H1 (cell line): ENCODE data around the gene FOXF1. TPM values are rescaled to one million over a fixed set of nuclear protein-coding genes. Genes with fewer than 3 reads are reported as not detected.

ENCODE experiments used
- CTCF ChIA-PET: fragments of 300-600 bp; sonication (Branson Sonifier 250); formaldehyde crosslinking; loops from one replicate; lab custom pipeline; 2021; ENCODE audit not compliant: partially characterized antibody; lab: Charles Lee
- POLR2A ChIA-PET: fragments of 300-600 bp; sonication (Branson Sonifier 250); formaldehyde crosslinking; loops from one replicate; lab custom pipeline; 2021; ENCODE audit warnings: inconsistent platforms; ENCODE audit not compliant: partially characterized antibody; lab: Charles Lee
- DNase-seq, 2 experiments: peaks; one replicate each; pipeline versions ENCODE4 v3.0.0 to v3.0.0-alpha.2; 2010 to 2022; ENCODE audit warnings: low spot score in 2 of 2, low read depth in 1 of 2, mixed read lengths in 1 of 2
- FAIRE-seq: peaks from 2 replicates; lab custom pipeline; 2011; peaks lifted over from hg19 to GRCh38; lab: Jason Lieb, UNC
- H2AFZ ChIP-seq: 2 replicates; pipeline ENCODE4 v1.8.1; 2012; ENCODE audit warnings: low read length, inconsistent platforms
- H2AK5ac ChIP-seq: 2 replicates; pipeline ENCODE4 v1.6.1; 2013; ENCODE audit warnings: low read depth, low read length
- H2BK120ac ChIP-seq: replicated peaks from 2 replicates; pipeline ENCODE3; 2013; ENCODE audit warnings: low read depth, low read length, inconsistent platforms
- H2BK12ac ChIP-seq: 2 replicates; pipeline ENCODE4 v1.6.1; 2013; ENCODE audit warnings: low read depth, low read length
- H2BK15ac ChIP-seq: 2 replicates; pipeline ENCODE4 v1.6.1; 2013; ENCODE audit warnings: low read length
- H2BK20ac ChIP-seq: 2 replicates; pipeline ENCODE4 v1.6.1; 2013; ENCODE audit warnings: low read length
- H2BK5ac ChIP-seq: 2 replicates; pipeline ENCODE4 v1.6.1; 2013; ENCODE audit warnings: low read depth, low read length
- H3K14ac ChIP-seq: 2 replicates; pipeline ENCODE4 v1.6.1; 2013; ENCODE audit warnings: inconsistent platforms; ENCODE audit not compliant: insufficient read length
- H3K18ac ChIP-seq: 2 replicates; pipeline ENCODE4 v1.6.1; 2013; ENCODE audit warnings: low read length; ENCODE audit errors: extremely low read depth
- H3K23ac ChIP-seq: 2 replicates; pipeline ENCODE4 v1.6.1; 2013; ENCODE audit warnings: inconsistent platforms; ENCODE audit not compliant: insufficient read length
- H3K23me2 ChIP-seq: 2 replicates; pipeline ENCODE4 v1.6.1; 2013; ENCODE audit warnings: low read depth, low read length
- H3K27ac ChIP-seq: 2 replicates; pipeline ENCODE4 v1.6.1; 2011; ENCODE audit warnings: low read depth, low read length, inconsistent platforms
- H3K27me3 ChIP-seq, 4 experiments: replicated peaks in 1 of 4; 1 replicate in 1 of 4; 2 replicates in 3 of 4; pipeline versions ENCODE4 v1.6.1 to v1.8.1; 2011 to 2013; ENCODE audit warnings: low read length in 3 of 4, mild to moderate bottlenecking in 3 of 4, inconsistent platforms in 2 of 4, mixed read lengths in 2 of 4, moderate library complexity in 1 of 4; ENCODE audit not compliant: control insufficient read depth in 3 of 4, insufficient read depth in 3 of 4; ENCODE audit errors: extremely low read depth in 1 of 4
- H3K36me3 ChIP-seq, 4 experiments: 2 replicates each; pipeline versions ENCODE4 v1.6.1 to v1.8.1; 2011 to 2013; ENCODE audit warnings: mild to moderate bottlenecking in 4 of 4, low read length in 3 of 4, moderate library complexity in 2 of 4, control low read depth in 1 of 4, inconsistent platforms in 1 of 4; ENCODE audit not compliant: insufficient read depth in 4 of 4, control insufficient read depth in 2 of 4
- H3K4ac ChIP-seq: replicated peaks from 2 replicates; pipeline ENCODE3; 2013; ENCODE audit warnings: low read length, low read depth, mixed read lengths, inconsistent platforms; ENCODE audit not compliant: insufficient read length
- H3K4me1 ChIP-seq, 4 experiments: replicated peaks in 1 of 4; 1 replicate in 1 of 4; 2 replicates in 3 of 4; pipeline versions ENCODE4 v1.6.1 to v1.8.1; 2011 to 2013; ENCODE audit warnings: low read length in 3 of 4, inconsistent platforms in 2 of 4, mixed read lengths in 1 of 4; ENCODE audit not compliant: insufficient read depth in 4 of 4, control insufficient read depth in 3 of 4
- H3K4me2 ChIP-seq, 2 experiments: 2 replicates each; pipeline versions ENCODE4 v1.6.1 to v1.8.1; 2011 to 2013; ENCODE audit warnings: low read depth in 2 of 2, low read length in 2 of 2, control low read depth in 1 of 2, inconsistent platforms in 1 of 2, mild to moderate bottlenecking in 1 of 2; ENCODE audit not compliant: insufficient read depth in 1 of 2
- H3K4me3 ChIP-seq, 4 experiments: fragments of 200-600, 300-600 bp in 1 of 4; sonication (generic), shearing (Covaris generic), sonication (Bioruptor Twin) in 1 of 4; 2 replicates each; pipeline versions ENCODE4 v1.5.1 to v1.8.1; 2011 to 2016; ENCODE audit warnings: low read length in 4 of 4, low read depth in 3 of 4, control low read depth in 2 of 4, inconsistent platforms in 2 of 4, mild to moderate bottlenecking in 2 of 4, mixed read lengths in 1 of 4, moderate library complexity in 1 of 4; ENCODE audit not compliant: insufficient read depth in 2 of 4; ENCODE audit errors: extremely low read depth in 1 of 4
- H3K56ac ChIP-seq: replicated peaks from 2 replicates; pipeline ENCODE3; 2013; ENCODE audit warnings: low read depth, mild to moderate bottlenecking, mixed read lengths, low read length, inconsistent platforms; ENCODE audit not compliant: insufficient read length
- H3K79me1 ChIP-seq: 2 replicates; pipeline ENCODE4 v1.6.1; 2013; ENCODE audit warnings: low read depth, low read length, control low read depth
- H3K79me2 ChIP-seq, 2 experiments: 2 replicates each; pipeline versions ENCODE4 v1.6.1 to v1.8.1; 2012 to 2013; ENCODE audit warnings: low read length in 2 of 2, mild to moderate bottlenecking in 2 of 2, inconsistent platforms in 1 of 2; ENCODE audit not compliant: insufficient read depth in 2 of 2, control insufficient read depth in 1 of 2
- H3K9ac ChIP-seq, 4 experiments: replicated peaks in 1 of 4; 1 replicate in 1 of 4; 2 replicates in 3 of 4; pipeline versions ENCODE4 v1.6.1 to v1.8.1; 2011 to 2013; ENCODE audit warnings: low read depth in 3 of 4, low read length in 3 of 4, control low read depth in 2 of 4, mild to moderate bottlenecking in 2 of 4, moderate library complexity in 2 of 4, inconsistent platforms in 1 of 4; ENCODE audit errors: extremely low read depth in 1 of 4
- H3K9me3 ChIP-seq, 2 experiments: 2 replicates each; pipeline versions ENCODE4 v1.6.1 to v1.8.1; 2012 to 2013; ENCODE audit warnings: mild to moderate bottlenecking in 2 of 2, moderate library complexity in 2 of 2, control low read depth in 1 of 2, inconsistent platforms in 1 of 2, low read depth in 1 of 2, low read length in 1 of 2, mixed read lengths in 1 of 2; ENCODE audit not compliant: insufficient read depth in 2 of 2
- H4K20me1 ChIP-seq, 2 experiments: replicated peaks in 1 of 2; 2 replicates each; pipeline versions ENCODE3 to v1.8.1; 2011 to 2013; ENCODE audit warnings: inconsistent platforms in 2 of 2, low read length in 2 of 2, mild to moderate bottlenecking in 1 of 2; ENCODE audit not compliant: insufficient read depth in 2 of 2, control insufficient read depth in 1 of 2
- H4K5ac ChIP-seq: 2 replicates; pipeline ENCODE4 v1.6.1; 2013; ENCODE audit warnings: low read length, low read depth, mixed read lengths, inconsistent platforms; ENCODE audit not compliant: insufficient read length
- H4K8ac ChIP-seq: 2 replicates; pipeline ENCODE4 v1.8.0; 2013; ENCODE audit warnings: mild to moderate bottlenecking, moderate library complexity, low read length, inconsistent platforms; ENCODE audit not compliant: insufficient read depth; ENCODE audit errors: extremely low read depth
- H4K91ac ChIP-seq: replicated peaks from 2 replicates; pipeline ENCODE3; 2013; ENCODE audit warnings: low read length, mixed read lengths, inconsistent platforms; ENCODE audit not compliant: insufficient read length
- POU5F1 ChIP-seq: IDR thresholded peaks from 2 replicates; pipeline ENCODE4 v1.6.1; 2011; ENCODE audit warnings: low read depth, mild to moderate bottlenecking, low read length, moderate library complexity
- TAF7 ChIP-seq: optimal IDR thresholded peaks from 2 replicates; pipeline ENCODE3; 2011; ENCODE audit warnings: low read depth, mild to moderate bottlenecking, inconsistent platforms, low read length, moderate library complexity, borderline replicate concordance
- WGBS, 2 experiments: shearing (Covaris generic) in 1 of 2; methylation state at CpG; one replicate each; pipeline versions ENCODE4 v1.1.6 to v1.1.7; 2013 to 2015; ENCODE audit warnings: low lambda C conversion rate in 2 of 2, mixed read lengths in 2 of 2, inconsistent platforms in 1 of 2, low coverage in 1 of 2, missing lambda C conversion rate in 1 of 2; ENCODE audit not compliant: insufficient replicate concordance in 2 of 2, insufficient coverage in 1 of 2, insufficient read length in 1 of 2; ENCODE audit errors: extremely low coverage in 1 of 2, missing lambda C conversion rate in 1 of 2; 5-methylcytosine and 5-hydroxymethylcytosine counted together
- polyA plus RNA-seq, 7 experiments: library from polyadenylated mRNA; depleted of rRNA in 3 of 7; stranded (reverse) in 5 of 7; unstranded in 2 of 7; fragments of >200 nt in 5 of 7; fragments of 200-250 nt in 2 of 7; gene quantifications; 1 replicate in 5 of 7; 2 replicates in 1 of 7; 4 replicates in 1 of 7; pipeline versions ENCODE4 v1.2.1 to v1.2.3, GENCODE V29; 2011 to 2013; ENCODE audit warnings: missing spikeins in 2 of 7, mixed read lengths in 2 of 7
- total RNA-seq: library from RNA; stranded (reverse); fragmentation: NEBNext Ultra II Directional; extraction: Animal tissue kit (Norgen Biotek cat#: 25700); gene quantifications from 2 replicates; pipeline ENCODE4 v1.2.1, GENCODE V29; 2021

Gene FOXF1
- total and polyA plus RNA-seq, 2 of the 8 experiments (the other 6 are each of a cell fraction or from before 2014, with no cell fraction given): 0.02 TPM; not detected in 1

GRCh38 chr16:86562356-86562755 lies 52.0 kb downstream of the FOXF1 start:
- Histone ChIP-seq H3K79me1 (no peaks in the 10 kb centered on the region), H3K27ac (no peak overlapping the region), H3K9me3 (no peaks in the 10 kb centered on the region; a peak in 1 of 4 replicates), H4K5ac (no peak overlapping the region), H2BK120ac (no peak overlapping the region), H3K18ac (no peak overlapping the region), H3K14ac (no peak overlapping the region), H2AFZ (no peak overlapping the region), H3K4me3 (no peak overlapping the region), H3K4me2 (no peak overlapping the region), H2BK15ac (no peak overlapping the region), H2BK20ac (no peak overlapping the region), H4K91ac (no peak overlapping the region), H2BK12ac (no peak overlapping the region), H3K27me3 (peaks cover 25 to 43% (median 36%) of the 10 kb centered on the region in 4 experiments; a peak in 6 of 7 replicates), H3K4me1 (peaks cover 3 to 9% (median 6%) of the 10 kb centered on the region in 4 experiments; a peak in 6 of 7 replicates), H2AK5ac (no peak overlapping the region), H3K36me3 (peaks cover 0 to 3% (median 0%) of the 10 kb centered on the region in 4 experiments; a peak in 1 of 8 replicates), H3K23ac (no peak overlapping the region), H2BK5ac (no peak overlapping the region), H4K20me1 (peaks cover 2 to 8% of the 10 kb centered on the region in 2 experiments), H3K9ac (no peak overlapping the region), H3K56ac (no peak overlapping the region), H3K4ac (no peak overlapping the region), H3K23me2 (peaks cover 2% of the 10 kb centered on the region; the same call in 1 of the 2 replicates)
- WGBS, 2 experiments: 79% methylated on average over 5 of the region's 6 CpGs; no CpG with 5 or more reads in 1 of the 2 experiments
- no peak for FAIRE-seq
- ChIA-PET CTCF (interaction anchor here (0.9 to 3.4 kb wide), 9 partner anchors 8 to 717 kb away, joined by 3 to 52 read pairs (median 4); partner anchors contain the start of genes FOXL1 and MTHFSD), POLR2A (no interaction called here)
- no peak for DNase-seq
- TF ChIP-seq TAF7 (no peak), POU5F1 (no peak)
- TF ChIP-seq, all 59 proteins: peak for 0
- Histone ChIP-seq H4K8ac (no peak overlapping the region), H3K79me2 (no peaks in the 10 kb centered on the region)
